CD4-positive, alpha-beta T cell treated with Interleukin-4 for 1 hour (primary cell): ENCODE results near the gene PLCG2.
"Not testable (repeated sequence)": the region's sequence is repeated elsewhere in the genome, so short reads cannot be mapped to it uniquely, and the experiment has no call there.

Experiments
- DNase-seq, 2 donors: peaks; one replicate each; pipeline ENCODE4 v3.0.0-alpha.2; 2020 to 2022

The PLCG2 gene

GRCh38 chr16:81778861-81779535 is at the start of gene PLCG2:
Gene PLCG2 (plus strand): TSS chr16:81779291. CDS start chr16:81785990, 6,699 bp downstream.
- DNase-seq: peak; percentile 68 to 73

- DNase-seq: no peak
Observed at GRCh38 chr16:81729451-81729850, 49.6 kb upstream of the PLCG2 start.

GRCh38 chr16:81730090-81731051 is 48.7 kb upstream of the PLCG2 start:
- peak; percentile 51 to 69 for DNase-seq

GRCh38 chr16:81731649-81732048 is 47.4 kb upstream of the PLCG2 start:
- no peak for DNase-seq

- DNase-seq: no peak
Observed at GRCh38 chr16:81732699-81733098, 46.4 kb upstream of the PLCG2 start.

GRCh38 chr16:81733295-81733694 is 45.8 kb upstream of the PLCG2 start:
- no peak for DNase-seq

- DNase-seq: no peak
Observed at GRCh38 chr16:81734632-81735434, 44.3 kb upstream of the PLCG2 start.

- DNase-seq: peak; percentile 86 to 88
Observed at GRCh38 chr16:81737885-81738536, 41.1 kb upstream of the PLCG2 start.

GRCh38 chr16:81738783-81739496 is 40.2 kb upstream of the PLCG2 start:
- DNase-seq: peak in 1 of 2 donors; percentile 78

- DNase-seq: no peak
Observed at GRCh38 chr16:81739503-81739902, 39.6 kb upstream of the PLCG2 start.

- no peak for DNase-seq
Observed at GRCh38 chr16:81740169-81740568, 38.9 kb upstream of the PLCG2 start.

- DNase-seq: not testable (repeated sequence)
Observed at GRCh38 chr16:81741430-81741770, 37.7 kb upstream of the PLCG2 start.

- no peak for DNase-seq
Observed at GRCh38 chr16:81744385-81744784, 34.7 kb upstream of the PLCG2 start.

GRCh38 chr16:81744911-81745310 is 34.2 kb upstream of the PLCG2 start:
- DNase-seq: no peak

- peak; percentile 76 to 80 for DNase-seq
Observed at GRCh38 chr16:81745704-81746558, 33.2 kb upstream of the PLCG2 start.

GRCh38 chr16:81746566-81746965 is 32.5 kb upstream of the PLCG2 start:
- no peak for DNase-seq

GRCh38 chr16:81748476-81749198 is 30.5 kb upstream of the PLCG2 start:
- no peak for DNase-seq

GRCh38 chr16:81752225-81752875 is 26.7 kb upstream of the PLCG2 start:
- peak in 1 of 2 donors; percentile 81 for DNase-seq

GRCh38 chr16:81752876-81753227 is 26.2 kb upstream of the PLCG2 start:
- no peak for DNase-seq

GRCh38 chr16:81754858-81755257 is 24.2 kb upstream of the PLCG2 start:
- DNase-seq: no peak
